ENCODE results near the gene MICAL3.

MICAL3 gene

DNA sequence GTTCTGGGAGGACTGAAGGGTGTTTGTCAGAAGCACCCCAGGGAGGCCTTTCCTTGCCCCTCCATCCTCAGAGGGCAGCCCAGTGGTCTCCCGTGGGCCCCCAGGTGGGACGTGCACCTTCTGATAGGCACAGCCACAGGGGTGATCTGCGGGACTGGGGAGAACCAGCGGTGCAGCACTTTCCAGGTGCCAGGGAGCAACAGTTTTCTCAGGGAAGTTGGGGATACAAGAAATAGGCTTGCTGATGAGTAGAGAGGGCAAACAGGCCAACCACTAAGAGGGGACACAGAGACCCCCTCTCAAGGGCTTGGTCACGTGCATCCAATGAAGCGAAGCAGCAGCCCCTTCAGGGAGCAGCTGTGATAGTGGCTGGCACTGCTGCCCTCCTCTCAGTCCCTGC lies 143.0 kb downstream of the MICAL3 start:
- no peaks in the 10 kb centered on the region for H3K9me2 ChIP-seq (replicated peaks; ENCODE audit: insufficient read depth, low read length)
- no peaks in the 10 kb centered on the region for H3K79me2 ChIP-seq (ENCODE audit: low read length)
- no peak overlapping the region for H3K4me3 ChIP-seq (ENCODE audit: low read length)
- no peak overlapping the region for H3K9ac ChIP-seq (ENCODE audit: low read length)
- H4K20me1 ChIP-seq (ENCODE audit: insufficient read depth, low read length): no peaks in the 10 kb centered on the region
- DNase-seq: no peak
- TF ChIP-seq EZH2 (optimal IDR thresholded peaks at IDR 0.05; ENCODE audit: low read depth, low read length): no peak
- no peak for TF ChIP-seq EZH2phosphoT487 (IDR thresholded peaks at IDR 0.05; ENCODE audit: low read length)
- TF ChIP-seq, protein P1, sequence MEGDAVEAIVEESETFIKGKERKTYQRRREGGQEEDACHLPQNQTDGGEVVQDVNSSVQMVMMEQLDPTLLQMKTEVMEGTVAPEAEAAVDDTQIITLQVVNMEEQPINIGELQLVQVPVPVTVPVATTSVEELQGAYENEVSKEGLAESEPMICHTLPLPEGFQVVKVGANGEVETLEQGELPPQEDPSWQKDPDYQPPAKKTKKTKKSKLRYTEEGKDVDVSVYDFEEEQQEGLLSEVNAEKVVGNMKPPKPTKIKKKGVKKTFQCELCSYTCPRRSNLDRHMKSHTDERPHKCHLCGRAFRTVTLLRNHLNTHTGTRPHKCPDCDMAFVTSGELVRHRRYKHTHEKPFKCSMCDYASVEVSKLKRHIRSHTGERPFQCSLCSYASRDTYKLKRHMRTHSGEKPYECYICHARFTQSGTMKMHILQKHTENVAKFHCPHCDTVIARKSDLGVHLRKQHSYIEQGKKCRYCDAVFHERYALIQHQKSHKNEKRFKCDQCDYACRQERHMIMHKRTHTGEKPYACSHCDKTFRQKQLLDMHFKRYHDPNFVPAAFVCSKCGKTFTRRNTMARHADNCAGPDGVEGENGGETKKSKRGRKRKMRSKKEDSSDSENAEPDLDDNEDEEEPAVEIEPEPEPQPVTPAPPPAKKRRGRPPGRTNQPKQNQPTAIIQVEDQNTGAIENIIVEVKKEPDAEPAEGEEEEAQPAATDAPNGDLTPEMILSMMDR (IDR thresholded peaks at IDR 0.05; ENCODE audit: low read length): no peak
- H3K27ac ChIP-seq (ENCODE audit: low read length): no peak overlapping the region
- no peaks in the 10 kb centered on the region for H3K27me3 ChIP-seq (replicated peaks; ENCODE audit: insufficient read depth, low read length)
- H3K36me3 ChIP-seq (replicated peaks; ENCODE audit: insufficient read depth, low read length): no peaks in the 10 kb centered on the region
- H3K9me3 ChIP-seq (replicated peaks; ENCODE audit: insufficient read depth, low read length): no peaks in the 10 kb centered on the region
- no peak overlapping the region for H3K4me2 ChIP-seq (ENCODE audit: low read depth, low read length)
- H2AFZ ChIP-seq (ENCODE audit: low read length): no peak overlapping the region
- no peaks in the 10 kb centered on the region for H3K4me1 ChIP-seq (ENCODE audit: low read length)
- H3F3A ChIP-seq (ENCODE audit: insufficient read depth, low read length): no peaks in the 10 kb centered on the region

- no peaks in the 10 kb centered on the region for H3K27me3 ChIP-seq (replicated peaks; ENCODE audit: insufficient read depth, low read length)
- H3K36me3 ChIP-seq (replicated peaks; ENCODE audit: insufficient read depth, low read length): no peaks in the 10 kb centered on the region
- no peak overlapping the region for H3K27ac ChIP-seq (ENCODE audit: low read length)
- no peaks in the 10 kb centered on the region for H3K4me1 ChIP-seq (ENCODE audit: low read length)
- no peaks in the 10 kb centered on the region for H3K9me2 ChIP-seq (replicated peaks; ENCODE audit: insufficient read depth, low read length)
- no peaks in the 10 kb centered on the region for H3K9me3 ChIP-seq (replicated peaks; ENCODE audit: insufficient read depth, low read length)
- no peaks in the 10 kb centered on the region for H3F3A ChIP-seq (ENCODE audit: insufficient read depth, low read length)
- H4K20me1 ChIP-seq (ENCODE audit: insufficient read depth, low read length): no peaks in the 10 kb centered on the region
- no peak for DNase-seq
- TF ChIP-seq EZH2phosphoT487 (IDR thresholded peaks at IDR 0.05; ENCODE audit: low read length) (no peak), EZH2 (optimal IDR thresholded peaks at IDR 0.05; ENCODE audit: low read depth, low read length) (no peak)
- TF ChIP-seq, protein P1 (IDR thresholded peaks at IDR 0.05; ENCODE audit: low read length): no peak
- no peak overlapping the region for H3K9ac ChIP-seq (ENCODE audit: low read length)
- no peaks in the 10 kb centered on the region for H3K79me2 ChIP-seq (ENCODE audit: low read length)
- H2AFZ ChIP-seq (ENCODE audit: low read length): no peak overlapping the region
- no peak overlapping the region for H3K4me3 ChIP-seq (ENCODE audit: low read length)
- no peak overlapping the region for H3K4me2 ChIP-seq (ENCODE audit: low read depth, low read length)
Measured at GRCh38 chr22:17880468-17880867, 143.9 kb downstream of the MICAL3 start.

DNA sequence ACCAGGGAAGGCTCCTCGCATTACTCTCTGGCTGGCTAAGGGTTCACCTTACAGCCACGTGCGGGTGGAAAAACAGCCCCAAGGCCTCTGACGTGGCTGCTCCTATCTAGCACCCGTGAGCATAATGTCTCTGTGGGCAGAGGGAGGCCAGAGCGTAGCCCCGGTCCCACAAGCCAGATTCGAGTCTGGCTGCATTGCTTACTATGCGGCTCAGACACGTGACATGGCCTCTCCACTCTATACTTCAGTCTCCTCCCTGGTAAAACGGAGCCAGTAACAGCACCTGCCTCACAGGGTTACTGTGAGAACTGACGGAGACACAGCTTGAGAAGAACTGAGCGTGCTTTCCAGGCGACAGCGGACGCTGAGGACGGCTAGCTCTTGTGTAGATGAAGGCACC lies 144.3 kb downstream of the MICAL3 start:
- Histone ChIP-seq H3K36me3 (replicated peaks; ENCODE audit: insufficient read depth, low read length) (no peaks in the 10 kb centered on the region), H4K20me1 (ENCODE audit: insufficient read depth, low read length) (no peaks in the 10 kb centered on the region), H3K9ac (ENCODE audit: low read length) (no peak overlapping the region), H2AFZ (ENCODE audit: low read length) (no peak overlapping the region), H3K4me1 (ENCODE audit: low read length) (no peaks in the 10 kb centered on the region), H3K79me2 (ENCODE audit: low read length) (no peaks in the 10 kb centered on the region), H3K4me3 (ENCODE audit: low read length) (no peak overlapping the region), H3K27me3 (replicated peaks; ENCODE audit: insufficient read depth, low read length) (no peaks in the 10 kb centered on the region), H3F3A (ENCODE audit: insufficient read depth, low read length) (no peaks in the 10 kb centered on the region), H3K9me3 (replicated peaks; ENCODE audit: insufficient read depth, low read length) (no peaks in the 10 kb centered on the region), H3K27ac (ENCODE audit: low read length) (no peak overlapping the region), H3K9me2 (replicated peaks; ENCODE audit: insufficient read depth, low read length) (no peaks in the 10 kb centered on the region), H3K4me2 (ENCODE audit: low read depth, low read length) (no peak overlapping the region)
- DNase-seq: no peak
- TF ChIP-seq EZH2phosphoT487 (IDR thresholded peaks at IDR 0.05; ENCODE audit: low read length): no peak
- no peak for TF ChIP-seq EZH2 (optimal IDR thresholded peaks at IDR 0.05; ENCODE audit: low read depth, low read length)
- TF ChIP-seq, protein P1 (IDR thresholded peaks at IDR 0.05; ENCODE audit: low read length): no peak

Data from MM.1S (cell line).